RCC 7860 (cell line): Measurements from ENCODE around the gene LHX2.

ENCODE experiments used
- DNase-seq: peaks from one replicate; pipeline ENCODE4 v3.0.0-alpha.2; 2015; ENCODE audit warnings: low spot score
- FAIRE-seq: peaks from 2 replicates; lab custom pipeline; 2012; peaks lifted over from hg19 to GRCh38; lab: Jason Lieb, UNC

Gene LHX2

DNA sequence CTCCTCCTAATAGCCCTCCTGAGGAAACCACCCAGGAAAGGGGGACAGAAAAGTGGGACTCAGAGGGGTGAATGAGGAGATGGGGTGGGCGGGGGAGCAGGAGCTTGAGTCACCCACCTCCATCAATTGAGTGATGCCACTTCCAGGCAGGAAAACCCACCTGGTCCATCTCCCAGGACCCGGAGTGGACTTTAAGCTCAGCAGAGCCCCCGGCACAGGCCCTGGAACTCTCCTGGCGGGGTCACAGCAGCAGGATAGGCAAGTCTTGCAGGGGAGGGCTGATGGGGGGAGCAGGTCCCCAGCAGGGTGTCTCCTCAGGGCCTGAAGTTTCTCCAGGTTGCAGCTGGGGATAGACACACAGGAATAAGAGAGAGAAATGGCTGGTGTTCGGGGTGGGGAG, 40.8 kb downstream of the LHX2 start:
- FAIRE-seq (no peak), DNase-seq (no peak)

DNA sequence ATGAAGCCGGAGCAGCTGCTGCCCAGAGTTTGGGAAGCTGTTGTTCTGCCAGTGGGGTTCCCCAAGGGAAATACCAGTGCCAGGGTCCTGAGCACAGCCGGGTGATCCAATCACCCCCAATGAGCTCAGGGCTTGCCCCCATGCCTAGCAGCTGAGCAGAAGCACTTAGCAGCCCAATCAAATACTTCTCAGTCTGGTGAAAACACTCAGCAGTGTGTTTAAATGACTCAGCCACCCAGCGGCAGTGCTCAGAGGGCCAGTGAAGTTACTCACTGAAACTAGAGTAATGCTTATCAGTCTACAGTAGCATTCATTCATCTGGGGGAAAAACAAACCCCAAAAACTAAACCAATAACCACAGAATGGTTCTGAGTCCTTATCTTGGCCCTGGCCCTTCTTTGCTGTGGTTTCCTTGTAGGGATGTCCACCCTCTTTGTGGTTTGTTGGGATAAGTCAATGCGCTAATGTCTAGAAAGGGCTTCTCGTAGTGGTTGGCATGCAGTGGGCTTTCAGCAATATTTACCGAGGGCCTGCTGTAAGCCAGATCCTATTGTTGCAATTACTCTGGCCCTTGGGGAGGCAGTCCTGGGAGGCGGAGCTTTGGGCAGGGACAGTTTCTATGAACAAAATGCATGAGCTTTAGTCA, 43.1 kb downstream of the LHX2 start:
- peak; percentile 92 for FAIRE-seq
- DNase-seq: peak; percentile 86

DNA sequence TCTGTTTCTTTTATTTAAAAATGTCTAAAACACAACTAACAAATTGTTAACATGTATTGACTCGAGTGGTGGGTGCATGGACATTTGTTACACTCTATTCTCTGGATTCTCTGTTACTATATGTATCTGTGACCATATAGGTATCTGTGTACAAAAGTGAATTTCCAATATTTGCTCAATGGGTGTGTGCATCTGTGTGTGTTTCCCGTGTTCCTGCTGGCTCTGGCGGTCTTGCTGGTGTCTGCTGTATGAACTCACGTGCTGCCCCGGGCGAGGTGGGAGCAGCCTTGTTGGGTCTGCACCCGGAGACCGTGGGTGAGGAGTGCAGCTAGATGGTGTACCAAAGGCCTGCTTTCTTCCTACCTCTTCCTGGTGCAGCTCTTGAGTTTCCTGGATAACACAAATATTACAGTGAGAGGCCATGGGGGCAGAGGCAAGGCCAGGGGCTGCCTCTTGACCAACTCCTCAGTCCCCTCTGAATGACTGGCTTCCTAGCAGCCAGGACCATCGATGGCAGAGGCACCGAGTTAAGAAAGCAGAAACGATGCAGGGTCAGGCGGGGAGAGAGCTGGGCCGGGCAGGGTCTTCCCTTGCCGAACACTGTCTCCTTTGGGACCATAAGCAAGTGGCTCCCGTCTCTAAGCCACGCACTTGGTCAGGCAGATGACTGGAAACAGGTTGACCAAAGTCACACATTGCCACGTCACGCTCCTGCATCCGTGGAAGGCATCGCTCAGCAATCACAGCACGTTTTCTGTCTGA, 49.5 kb downstream of the LHX2 start:
- FAIRE-seq: no peak
- DNase-seq: no peak

DNA sequence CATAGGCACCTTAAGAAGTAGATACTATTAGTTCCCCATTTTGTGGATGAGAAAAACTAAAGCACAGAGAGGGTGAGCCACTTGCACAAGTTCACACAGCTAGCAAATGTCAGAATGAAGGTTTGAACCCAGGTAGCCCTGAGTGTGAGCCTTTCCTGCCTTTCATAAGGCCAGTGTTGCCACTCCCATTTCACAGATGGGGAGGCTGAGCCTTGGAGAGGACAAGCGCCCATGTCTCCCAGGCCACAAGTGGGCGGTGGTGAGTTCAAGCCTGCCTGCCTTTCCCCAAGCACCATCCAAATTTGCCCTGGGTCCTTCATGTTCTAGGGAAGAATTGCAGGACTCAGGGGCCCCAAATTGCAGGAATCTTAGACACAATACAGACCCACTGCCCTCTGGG, 50.6 kb downstream of the LHX2 start:
- DNase-seq: no peak
- no peak for FAIRE-seq

DNA sequence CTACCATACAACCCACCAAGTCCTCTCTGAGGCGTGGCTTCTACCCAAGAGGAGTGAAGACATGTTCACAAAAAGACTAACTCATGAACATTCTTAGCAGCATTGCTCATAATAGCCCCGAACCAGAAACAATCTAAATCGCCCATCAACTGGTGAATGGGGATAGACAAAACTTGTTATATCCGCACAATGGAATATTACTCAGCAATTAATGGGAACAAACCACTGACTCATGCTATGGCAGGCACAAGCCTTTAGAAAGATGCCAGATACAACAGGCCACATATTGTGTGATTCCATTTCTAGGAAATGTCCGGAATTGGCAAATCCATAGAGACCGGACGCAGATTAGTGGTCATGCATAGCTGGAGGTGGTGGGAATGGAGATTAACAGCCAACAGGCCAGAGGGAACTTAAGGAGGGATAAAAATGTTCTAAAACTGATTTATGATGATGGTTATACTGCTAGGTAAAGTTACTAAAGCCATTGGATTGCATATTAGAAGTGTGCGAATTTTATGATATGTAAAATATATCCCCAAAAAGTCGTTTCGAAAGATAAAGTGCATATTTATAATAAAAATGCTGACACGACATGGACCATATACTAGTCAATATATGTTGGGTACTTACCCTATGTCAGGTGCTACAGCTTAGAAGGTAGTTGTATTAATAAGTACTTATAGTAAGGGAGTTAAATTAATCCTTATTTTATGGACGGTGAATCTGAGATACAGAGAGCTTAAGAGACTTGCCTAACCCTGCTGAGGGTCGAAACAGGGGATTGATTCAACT, 55.4 kb downstream of the LHX2 start:
- DNase-seq (no peak), FAIRE-seq (no peak)

DNA sequence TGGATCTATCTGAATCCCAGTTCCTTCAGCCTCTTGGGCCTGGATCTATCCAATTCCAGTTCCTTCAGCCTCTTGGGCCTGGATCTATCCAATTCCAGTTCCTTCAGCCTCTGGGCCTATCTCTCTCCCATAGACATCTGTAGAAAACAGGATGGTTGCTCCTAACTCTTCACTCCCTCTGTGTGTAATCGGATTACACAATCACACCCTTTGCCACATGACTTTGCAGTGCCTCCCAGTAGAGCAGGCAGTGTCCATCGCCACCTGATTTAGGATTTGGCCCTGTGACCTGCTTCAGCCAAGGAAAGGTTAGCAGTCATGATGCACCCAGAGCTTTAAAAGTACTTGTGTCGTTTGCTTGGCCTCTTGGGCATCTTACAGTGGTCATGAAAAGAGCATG, 56.7 kb downstream of the LHX2 start:
- no peak for FAIRE-seq
- no peak for DNase-seq

DNA sequence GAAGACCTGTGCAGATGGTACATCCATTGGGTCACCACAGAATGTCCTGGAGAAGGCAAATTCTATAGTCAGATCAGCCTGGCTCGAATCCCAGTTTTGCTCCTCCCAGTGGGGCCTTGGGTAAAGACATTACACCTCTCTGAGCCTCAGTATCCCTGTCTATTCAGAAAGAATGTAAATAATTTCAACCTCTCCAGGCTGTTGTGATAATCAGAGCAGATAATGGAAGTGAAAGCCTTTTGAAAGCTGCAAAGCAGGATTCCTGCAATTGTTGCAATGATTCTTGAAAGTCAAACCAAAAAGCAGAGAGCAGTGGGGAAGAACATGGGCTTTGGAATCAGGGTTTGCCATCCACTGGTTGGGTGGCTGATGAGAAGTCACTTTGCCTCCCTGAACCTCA, 63.2 kb downstream of the LHX2 start:
- FAIRE-seq (no peak), DNase-seq (no peak)

DNA sequence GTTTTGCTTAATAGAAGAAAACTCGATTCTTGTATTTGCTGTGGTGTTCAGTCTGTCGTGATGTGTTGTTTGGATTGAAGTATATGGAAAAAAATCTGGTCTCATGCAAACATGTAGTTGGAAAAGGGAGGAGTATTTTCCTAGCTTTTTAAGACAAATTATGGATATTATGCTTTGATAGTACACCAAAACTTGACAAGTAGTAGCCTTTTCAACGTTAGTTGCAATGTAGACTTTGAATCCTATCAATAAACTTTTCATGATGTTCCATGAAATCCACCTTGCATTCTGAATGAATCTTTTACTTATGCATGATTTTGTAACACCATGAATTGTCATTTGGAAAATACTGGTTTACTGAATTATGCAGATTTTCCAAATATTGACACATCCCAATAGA, 64.2 kb downstream of the LHX2 start:
- no peak for DNase-seq
- FAIRE-seq: no peak

DNA sequence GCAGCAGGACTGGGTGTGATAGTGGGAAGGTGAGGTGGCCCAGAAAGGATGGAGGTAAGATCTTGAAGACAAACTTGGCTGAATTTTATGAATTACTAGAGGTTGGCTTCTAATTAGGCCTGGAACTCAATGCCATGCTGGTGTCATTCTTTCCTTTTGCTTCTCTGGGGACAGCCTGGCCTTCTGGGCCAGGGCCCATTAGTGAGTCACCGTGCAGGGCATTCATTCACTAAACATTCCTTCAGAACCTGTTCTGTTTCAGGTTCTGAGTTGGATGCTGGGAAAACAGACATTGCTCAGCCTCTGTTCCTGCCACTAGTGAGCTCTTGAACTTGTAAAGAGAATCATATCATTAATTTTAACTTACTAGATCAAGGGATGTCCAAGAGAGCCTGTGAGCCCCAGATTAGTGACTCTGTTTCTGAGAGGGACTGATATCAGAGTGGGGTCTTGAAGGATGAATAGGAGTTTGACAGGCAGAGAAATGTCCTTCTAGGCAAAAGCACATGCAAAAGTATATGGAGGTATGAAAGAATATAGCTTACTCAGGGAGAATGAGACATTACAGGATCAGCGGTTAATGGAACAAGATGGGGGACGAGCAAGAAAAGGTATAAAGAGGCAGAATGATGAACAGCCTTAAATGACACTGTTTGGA, 66.5 kb downstream of the LHX2 start:
- FAIRE-seq: peak; percentile 12

DNA sequence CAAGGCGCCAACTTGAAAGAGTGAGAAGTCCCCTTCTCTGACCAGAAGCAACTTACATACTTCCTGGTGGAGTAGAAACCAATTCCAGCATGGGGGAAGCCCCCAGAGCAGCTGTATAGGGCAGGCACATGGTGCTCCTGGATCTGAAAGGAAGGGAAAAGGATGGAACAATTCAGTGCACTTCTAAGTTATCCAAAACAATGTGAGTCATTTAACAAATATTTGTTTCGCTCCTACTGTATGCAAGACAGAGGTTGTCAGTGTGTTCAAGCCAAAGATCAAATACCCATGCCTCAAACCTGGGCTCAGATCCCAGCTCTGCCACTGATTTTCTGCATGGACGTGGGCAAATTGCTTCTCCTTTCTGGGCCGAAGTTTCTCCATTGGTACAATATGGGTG, 67.1 kb downstream of the LHX2 start:
- FAIRE-seq (no peak), DNase-seq (peak; percentile 26)

More for the DNA sequence above, 66.5 kb downstream of the LHX2 start:
- peak; percentile 50 for DNase-seq

DNA sequence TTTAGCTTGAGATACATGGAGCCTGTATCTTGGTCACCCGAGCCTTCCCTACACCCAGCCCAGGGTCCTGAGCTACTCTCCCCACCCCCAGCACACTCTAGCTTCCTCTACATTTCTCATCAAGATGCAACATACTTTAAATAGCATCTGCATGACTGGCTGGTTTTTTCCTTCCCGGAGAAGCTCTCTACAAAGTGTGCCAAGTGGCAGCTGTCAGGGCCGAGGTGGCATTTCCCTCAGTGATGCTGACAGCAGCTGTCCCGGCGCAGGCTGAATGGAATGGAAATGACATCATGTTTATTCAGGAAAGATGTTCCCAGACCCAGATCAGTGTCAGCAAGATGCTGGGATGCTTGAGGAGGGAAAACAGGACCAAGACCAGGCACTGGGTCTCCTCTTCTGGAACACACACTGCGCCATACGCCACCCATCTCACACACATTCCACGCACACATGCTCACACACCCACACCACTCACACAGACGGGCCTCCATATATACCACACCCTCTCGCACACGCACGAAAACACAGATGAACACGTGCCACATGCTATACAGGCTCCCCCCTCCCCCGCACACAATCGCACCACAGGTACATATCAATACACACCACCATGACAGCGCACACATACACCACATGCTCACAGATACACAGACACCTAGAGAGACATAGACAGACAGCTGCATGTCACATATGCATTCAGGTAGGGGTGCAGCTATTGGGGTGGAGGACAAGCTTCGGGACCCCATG, 67.8 kb downstream of the LHX2 start:
- FAIRE-seq: no peak
- DNase-seq: peak; percentile 81

DNA sequence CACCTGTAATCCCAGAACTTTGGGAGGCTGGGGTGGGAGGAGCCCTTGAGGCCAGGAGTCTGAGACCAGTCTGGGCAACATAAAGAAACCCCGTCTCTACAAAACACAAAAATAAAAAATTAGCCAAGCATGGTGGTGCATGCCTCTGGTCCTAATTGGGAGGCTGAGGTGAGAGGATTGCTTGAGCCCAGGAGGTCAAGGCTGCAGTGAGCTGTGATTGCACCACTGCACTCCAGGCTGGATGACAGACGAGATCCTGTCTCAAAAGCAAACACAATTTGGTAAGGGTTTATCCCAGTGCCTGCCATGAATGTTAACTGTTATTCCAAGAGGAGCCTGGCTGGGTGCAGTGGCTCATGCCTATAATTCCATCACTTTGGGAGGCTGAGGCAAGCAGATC, 71.1 kb downstream of the LHX2 start:
- FAIRE-seq: no peak
- DNase-seq: no peak
